WTC11 (cell line): Measurements from ENCODE around the gene PRND. TPM values are rescaled to one million over a fixed set of nuclear protein-coding genes. Genes with fewer than 3 reads are reported as not detected.

Source experiments
- ELF4 ChIP-seq: sonication (generic); formaldehyde crosslinking; IDR thresholded peaks from 2 replicates; pipeline ENCODE4 v1.8.1; 2022; ENCODE audit warnings: low read depth, mild to moderate bottlenecking, moderate library complexity, missing genetic modification reagents
- HMGXB4 ChIP-seq: sonication (generic); formaldehyde crosslinking; IDR thresholded peaks from 2 replicates; pipeline ENCODE4 v1.8.1; 2023; ENCODE audit warnings: mild to moderate bottlenecking, moderate library complexity, missing genetic modification reagents
- OVOL2 ChIP-seq: fragments of 250-450 bp; sonication (Bioruptor Pico); IDR thresholded peaks from 2 replicates; pipeline ENCODE4 v1.9.0; 2021; ENCODE audit warnings: mild to moderate bottlenecking, borderline replicate concordance
- PRDM15 ChIP-seq: sonication (generic); formaldehyde crosslinking; IDR thresholded peaks from 2 replicates; pipeline ENCODE4 v1.8.0; 2022; ENCODE audit warnings: missing genetic modification reagents
- ZBTB43 ChIP-seq: sonication (generic); formaldehyde crosslinking; IDR thresholded peaks from 2 replicates; pipeline ENCODE4 v1.8.1; 2023; ENCODE audit warnings: mild to moderate bottlenecking, missing genetic modification reagents
- ZNF423 ChIP-seq: fragments of 250-450 bp; sonication (Bioruptor Pico); IDR thresholded peaks from 2 replicates; pipeline ENCODE4 v2.1.2; 2022; ENCODE audit warnings: mild to moderate bottlenecking, moderate library complexity
- total RNA-seq: library from RNA; stranded (reverse); gene quantifications from 3 replicates; pipeline ENCODE4 v1.2.3, GENCODE V29; 2021

PRND gene
- total RNA-seq, 1 experiment from 2014 or later, result 0.04 TPM

- no peak for TF ChIP-seq HMGXB4
- TF ChIP-seq ZNF423 (CRISPR knock-in tag), result no peak
- no peak for TF ChIP-seq ZBTB43 (CRISPR knock-in tag)
- no peak for TF ChIP-seq OVOL2 (CRISPR knock-in tag)
- no peak for TF ChIP-seq ELF4 (CRISPR knock-in tag)
- no peak for TF ChIP-seq PRDM15
Measured at GRCh38 chr20:4776079-4776630, 54.4 kb downstream of the PRND start (continued).

Other genes starting within 250 kb of the PRND start
- gene PRNP, start 35.5 kb upstream of the PRND start, total RNA-seq, result 14.8 to 16.8 TPM (median 15.6 TPM) in 3 replicates
- gene RASSF2, start 101.7 kb downstream of the PRND start, total RNA-seq, result 7.4 to 8.6 TPM (median 8.4 TPM) in 3 replicates